Astrocyte (in vitro differentiated cells and primary cell): ENCODE results near the gene MVD.

Source experiments
- EZH2 ChIP-seq: IDR thresholded peaks from 2 replicates; pipeline ENCODE4 v1.6.1; 2012; ENCODE audit warnings: mild to moderate bottlenecking, low read length, inconsistent platforms; ENCODE audit not compliant: insufficient read depth
- TF ChIP-seq, protein P1 (sequence below): IDR thresholded peaks from 2 replicates; pipeline ENCODE4 v1.5.1; 2011; ENCODE audit warnings: low read depth, mild to moderate bottlenecking, inconsistent platforms, low read length, moderate library complexity; ENCODE audit not compliant: insufficient read depth

DNA sequence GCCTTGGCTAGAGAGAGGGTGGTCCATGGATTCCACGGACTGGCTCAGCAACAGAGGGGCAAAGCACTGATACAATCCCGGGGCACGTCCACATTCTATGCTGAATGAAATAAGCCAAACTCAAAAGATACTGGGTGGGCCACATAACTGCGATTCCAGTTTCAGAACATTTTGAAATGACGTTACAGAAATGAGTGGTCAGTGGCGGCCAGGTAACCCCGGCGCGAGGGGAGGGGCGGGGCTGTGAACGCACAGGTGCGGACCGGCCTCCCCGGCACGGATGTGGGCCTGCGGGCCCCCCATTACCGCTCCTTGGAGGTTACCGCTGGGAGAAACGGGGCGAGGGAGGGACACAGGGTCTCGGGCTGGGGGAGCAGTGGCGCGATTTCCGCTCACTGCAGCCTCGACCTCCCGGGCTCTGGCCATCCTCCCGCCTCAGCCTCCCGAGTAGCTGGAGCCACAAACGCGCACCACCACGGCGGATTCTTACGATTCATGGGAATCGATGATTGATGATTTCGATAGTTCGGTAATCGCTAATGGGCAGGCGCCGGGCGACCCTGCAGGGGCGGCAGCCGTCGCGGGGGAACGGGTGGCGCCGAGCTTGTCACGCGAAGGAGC, 559 bp downstream of the MVD start:
- TF ChIP-seq EZH2: no peak
- TF ChIP-seq, protein P1, sequence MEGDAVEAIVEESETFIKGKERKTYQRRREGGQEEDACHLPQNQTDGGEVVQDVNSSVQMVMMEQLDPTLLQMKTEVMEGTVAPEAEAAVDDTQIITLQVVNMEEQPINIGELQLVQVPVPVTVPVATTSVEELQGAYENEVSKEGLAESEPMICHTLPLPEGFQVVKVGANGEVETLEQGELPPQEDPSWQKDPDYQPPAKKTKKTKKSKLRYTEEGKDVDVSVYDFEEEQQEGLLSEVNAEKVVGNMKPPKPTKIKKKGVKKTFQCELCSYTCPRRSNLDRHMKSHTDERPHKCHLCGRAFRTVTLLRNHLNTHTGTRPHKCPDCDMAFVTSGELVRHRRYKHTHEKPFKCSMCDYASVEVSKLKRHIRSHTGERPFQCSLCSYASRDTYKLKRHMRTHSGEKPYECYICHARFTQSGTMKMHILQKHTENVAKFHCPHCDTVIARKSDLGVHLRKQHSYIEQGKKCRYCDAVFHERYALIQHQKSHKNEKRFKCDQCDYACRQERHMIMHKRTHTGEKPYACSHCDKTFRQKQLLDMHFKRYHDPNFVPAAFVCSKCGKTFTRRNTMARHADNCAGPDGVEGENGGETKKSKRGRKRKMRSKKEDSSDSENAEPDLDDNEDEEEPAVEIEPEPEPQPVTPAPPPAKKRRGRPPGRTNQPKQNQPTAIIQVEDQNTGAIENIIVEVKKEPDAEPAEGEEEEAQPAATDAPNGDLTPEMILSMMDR: no peak
